Spleen (tissue), 7 donors: ENCODE data around the gene PPARA.

ENCODE experiments used
- POLR2A ChIP-seq, 3 donors: fragments of 450-650 bp; IDR thresholded peaks; one replicate each; pipeline ENCODE4 v1.5.1; 2017; ENCODE audit warnings: antibody characterized with exemption in 3 of 3, mild to moderate bottlenecking in 1 of 3
- TF ChIP-seq, protein P1 (sequence below), 11 experiments: fragments of 200-600 bp in 7 of 11; fragments of 450-650 bp in 4 of 11; sonication (generic) in 4 of 11; IDR thresholded peaks in 8 of 11; conservative IDR thresholded peaks in 3 of 11; 1 replicate in 7 of 11; 2 replicates in 4 of 11; pipeline versions ENCODE4 v1.4.0 to v1.8.0; 2016 to 2021; ENCODE audit warnings: antibody characterized with exemption in 11 of 11, inconsistent platforms in 4 of 11, mild to moderate bottlenecking in 1 of 11
- donor health status: DM: no; HTN: no; CAD: no; lungs with moderate emphysema.
- donor health status: DM: no; HTN: no; CAD: no.
- donor health status: DM: no; HTN: no; CAD: no.

DNA sequence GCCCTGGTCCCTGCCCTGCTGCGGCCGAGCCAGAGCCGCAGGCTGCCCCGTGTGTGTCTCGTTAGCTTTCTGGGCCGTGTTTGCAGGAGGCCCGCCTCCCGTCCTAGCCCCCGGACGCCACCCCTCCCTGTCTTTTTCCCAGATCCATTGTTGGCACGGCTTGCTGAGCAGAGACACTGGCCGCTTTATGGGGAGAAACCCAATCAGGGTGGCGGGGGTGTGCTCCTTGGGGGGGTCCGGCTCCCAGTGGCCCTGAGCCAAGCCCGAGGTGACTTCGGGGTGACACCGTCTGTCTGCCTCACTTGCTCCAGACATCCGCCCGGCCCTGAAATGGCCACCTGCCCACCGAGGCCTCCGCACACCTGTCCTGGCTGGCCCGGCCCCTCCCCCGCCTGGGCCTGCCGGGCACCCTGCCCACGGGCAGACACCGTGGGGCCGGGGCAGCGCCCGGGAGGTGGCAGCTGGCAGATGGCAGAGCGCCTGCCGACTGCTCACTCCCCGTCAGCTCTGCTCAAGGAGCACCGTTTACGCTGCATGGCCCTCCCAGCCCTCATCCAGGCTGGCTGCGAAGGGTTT is 43.1 kb upstream of the PPARA start:
- TF ChIP-seq, protein P1, sequence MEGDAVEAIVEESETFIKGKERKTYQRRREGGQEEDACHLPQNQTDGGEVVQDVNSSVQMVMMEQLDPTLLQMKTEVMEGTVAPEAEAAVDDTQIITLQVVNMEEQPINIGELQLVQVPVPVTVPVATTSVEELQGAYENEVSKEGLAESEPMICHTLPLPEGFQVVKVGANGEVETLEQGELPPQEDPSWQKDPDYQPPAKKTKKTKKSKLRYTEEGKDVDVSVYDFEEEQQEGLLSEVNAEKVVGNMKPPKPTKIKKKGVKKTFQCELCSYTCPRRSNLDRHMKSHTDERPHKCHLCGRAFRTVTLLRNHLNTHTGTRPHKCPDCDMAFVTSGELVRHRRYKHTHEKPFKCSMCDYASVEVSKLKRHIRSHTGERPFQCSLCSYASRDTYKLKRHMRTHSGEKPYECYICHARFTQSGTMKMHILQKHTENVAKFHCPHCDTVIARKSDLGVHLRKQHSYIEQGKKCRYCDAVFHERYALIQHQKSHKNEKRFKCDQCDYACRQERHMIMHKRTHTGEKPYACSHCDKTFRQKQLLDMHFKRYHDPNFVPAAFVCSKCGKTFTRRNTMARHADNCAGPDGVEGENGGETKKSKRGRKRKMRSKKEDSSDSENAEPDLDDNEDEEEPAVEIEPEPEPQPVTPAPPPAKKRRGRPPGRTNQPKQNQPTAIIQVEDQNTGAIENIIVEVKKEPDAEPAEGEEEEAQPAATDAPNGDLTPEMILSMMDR (IDR thresholded peaks at IDR 0.05 in 8 of 11, conservative IDR thresholded peaks at IDR 0.05 in 3 of 11): no peak
- TF ChIP-seq POLR2A (IDR thresholded peaks at IDR 0.05): no peak
